Stimulated activated CD8-positive, alpha-beta memory T cell treated with anti-CD3 and anti-CD28 coated beads, Interleukin-7, amount 100 ng/mL, for 1 hour (primary cell): Measurements from ENCODE around the gene DNAAF3.

Experiments used
- DNase-seq, 2 donors: peaks; one replicate each; pipeline ENCODE4 v3.0.0-alpha.2; 2020; ENCODE audit warnings: low read depth in 2 of 2

Gene DNAAF3

GRCh38 chr19:55116232-55116858, 50.1 kb downstream of the DNAAF3 start:
- DNase-seq, result no peak

- DNase-seq, result no peak
These were observed 50.9 kb downstream of the DNAAF3 start for GRCh38 chr19:55115446-55116065.

DNA sequence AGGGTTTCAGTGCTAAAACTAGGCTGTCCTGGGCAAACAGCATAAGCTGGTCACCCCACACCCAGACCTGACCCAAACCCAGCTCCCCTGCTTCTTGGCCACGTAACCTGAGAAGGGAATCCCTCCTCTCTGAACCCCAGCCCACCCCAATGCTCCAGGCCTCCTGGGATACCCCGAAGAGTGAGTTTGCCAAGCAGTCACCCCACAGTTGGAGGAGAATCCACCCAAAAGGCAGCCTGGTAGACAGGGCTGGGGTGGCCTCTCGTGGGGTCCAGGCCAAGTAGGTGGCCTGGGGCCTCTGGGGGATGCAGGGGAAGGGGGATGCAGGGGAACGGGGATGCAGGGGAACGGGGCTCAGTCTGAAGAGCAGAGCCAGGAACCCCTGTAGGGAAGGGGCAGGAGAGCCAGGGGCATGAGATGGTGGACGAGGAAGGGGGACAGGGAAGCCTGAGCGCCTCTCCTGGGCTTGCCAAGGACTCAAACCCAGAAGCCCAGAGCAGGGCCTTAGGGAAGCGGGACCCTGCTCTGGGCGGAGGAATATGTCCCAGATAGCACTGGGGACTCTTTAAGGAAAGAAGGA, 51.8 kb downstream of the DNAAF3 start:
- DNase-seq, result no peak

- no peak for DNase-seq
These were observed 52.8 kb downstream of the DNAAF3 start for GRCh38 chr19:55113570-55114039.

DNA sequence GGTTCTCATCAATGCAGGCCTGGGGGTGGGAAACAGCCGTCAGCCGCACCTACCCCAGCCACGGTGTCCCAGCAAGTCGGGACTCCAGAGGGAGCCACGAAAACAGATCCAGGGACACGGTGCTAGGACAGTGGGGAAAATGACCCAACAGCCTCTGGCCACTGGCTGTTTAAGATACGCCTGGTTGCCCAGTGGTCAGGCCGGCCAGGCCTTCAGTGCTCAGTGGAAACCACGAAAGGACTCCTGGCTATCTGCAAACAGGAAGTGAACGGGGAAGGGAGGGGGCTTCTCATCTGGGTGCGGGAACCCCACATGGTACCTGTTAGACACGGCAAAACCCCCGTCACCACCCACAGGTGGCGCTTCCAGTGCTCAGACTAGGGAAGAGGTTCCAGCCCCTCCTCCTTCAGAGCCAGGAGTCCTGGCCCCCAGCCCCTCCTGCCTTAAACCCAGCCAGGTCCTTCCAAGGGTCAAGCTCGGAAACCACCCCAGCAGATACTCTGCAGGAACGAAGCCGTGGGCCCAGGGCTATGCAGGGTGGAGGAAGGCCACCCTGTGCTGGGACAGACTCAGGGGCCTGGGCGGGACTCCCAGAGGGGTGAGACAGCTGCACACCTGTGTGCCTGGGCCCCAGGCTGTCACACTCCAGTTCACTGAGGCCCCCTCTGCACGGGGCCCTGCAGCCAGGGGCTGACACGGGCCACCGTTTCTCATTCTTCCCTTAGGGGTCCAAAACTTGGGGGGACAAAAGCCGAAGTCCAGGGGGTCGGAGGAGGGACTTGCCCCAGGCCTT, 53.4 kb downstream of the DNAAF3 start:
- DNase-seq, result no peak

DNA sequence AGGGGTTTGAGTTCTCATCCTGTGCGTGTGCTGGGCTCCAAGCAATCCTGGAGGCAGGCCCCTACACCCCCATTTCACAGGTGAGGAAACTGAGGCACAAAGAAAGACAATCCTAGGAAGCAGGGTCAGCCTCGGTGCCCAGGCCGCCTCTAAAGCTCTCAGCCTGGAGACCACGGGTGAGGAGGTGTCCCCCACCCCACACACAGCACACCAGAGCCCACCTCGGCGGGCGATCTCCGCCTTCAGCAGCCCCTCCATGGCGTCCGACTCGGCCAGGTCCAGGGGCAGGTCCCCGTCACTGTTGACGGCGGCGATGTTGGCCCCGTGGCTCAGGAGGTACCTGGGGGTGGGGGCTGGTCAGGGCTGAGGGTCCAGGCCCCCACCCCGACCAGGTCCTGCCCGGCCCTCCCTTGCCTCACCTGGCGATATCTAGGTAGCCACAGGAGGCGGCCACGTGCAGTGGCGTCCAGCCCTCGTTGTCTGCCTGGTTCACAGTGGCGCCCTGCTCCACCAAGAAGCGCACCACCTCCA, 54.1 kb downstream of the DNAAF3 start:
- DNase-seq, result no peak

GRCh38 chr19:55111238-55111831, 55.1 kb downstream of the DNAAF3 start:
- DNase-seq, result no peak

DNA sequence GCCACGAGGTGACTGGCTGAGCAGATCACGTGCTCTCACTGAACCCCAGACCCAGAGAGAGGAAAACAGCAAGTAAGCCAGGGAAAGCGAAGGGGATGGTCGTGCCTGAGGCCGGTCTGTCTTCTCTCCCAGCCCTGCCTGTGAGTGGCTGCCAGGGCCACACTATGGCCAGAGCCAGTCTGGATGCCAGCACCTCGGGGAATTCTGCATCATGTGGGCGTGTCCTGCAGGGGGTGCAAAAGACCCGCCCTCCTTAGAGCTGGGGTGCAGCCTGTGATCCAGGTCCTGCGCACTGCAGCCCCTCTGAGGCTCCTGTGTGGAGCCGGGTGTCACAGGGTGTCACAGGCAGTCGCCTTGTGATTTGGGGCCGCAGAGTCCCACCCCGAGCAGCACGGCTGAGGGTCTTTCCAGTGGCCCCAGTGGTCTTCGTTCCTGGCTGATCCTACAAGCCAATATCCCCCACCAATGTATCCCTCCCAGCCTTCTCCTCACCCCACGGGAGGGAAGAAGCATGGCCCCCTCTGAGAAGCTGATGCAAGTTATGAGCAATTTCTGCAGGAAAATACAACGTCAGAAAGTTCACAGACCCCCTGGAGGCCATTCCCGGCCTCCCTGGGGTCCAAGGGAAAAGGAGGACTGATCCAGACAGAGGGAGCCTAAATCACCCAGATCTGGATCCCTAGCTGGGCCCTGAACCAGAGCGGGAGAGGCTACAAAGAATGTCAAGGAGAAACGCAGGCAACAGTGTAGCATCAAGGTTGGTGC, 56.7 kb downstream of the DNAAF3 start:
- DNase-seq, result no peak
